Spinal cord (tissue), 10 donors: ENCODE results near the gene LRRTM4. TPM values are rescaled to one million over a fixed set of nuclear protein-coding genes. Genes with fewer than 3 reads are reported as not detected.
"Not testable (repeated sequence)": the region's sequence is repeated elsewhere in the genome, so short reads cannot be mapped to it uniquely, and the experiment has no call there.

Experiments used
- DNase-seq, 6 donors: peaks; one replicate each; pipeline versions ENCODE4 v3.0.0 to v3.0.0-alpha.2; 2013 to 2015; ENCODE audit warnings: low spot score in 6 of 6, low read depth in 4 of 6
- H3K27ac ChIP-seq: one replicate; pipeline ENCODE4 v1.5.1; 2013; ENCODE audit warnings: low read depth, low read length, control low read depth
- H3K27me3 ChIP-seq: one replicate; pipeline ENCODE4 v1.6.1; 2013; ENCODE audit warnings: low read length; ENCODE audit not compliant: control insufficient read depth, insufficient read depth
- H3K36me3 ChIP-seq: one replicate; pipeline ENCODE4 v1.6.1; 2013; ENCODE audit warnings: low read length; ENCODE audit not compliant: control insufficient read depth, insufficient read depth
- H3K4me1 ChIP-seq: one replicate; pipeline ENCODE4 v1.6.1; 2013; ENCODE audit warnings: low read length; ENCODE audit not compliant: control insufficient read depth, insufficient read depth
- H3K4me3 ChIP-seq: one replicate; pipeline ENCODE4 v1.5.1; 2013; ENCODE audit warnings: low read depth, low read length, control low read depth
- H3K9me3 ChIP-seq: one replicate; pipeline ENCODE4 v1.6.1; 2013; ENCODE audit warnings: low read length; ENCODE audit not compliant: control insufficient read depth, insufficient read depth
- WGBS: methylation state at CpG from one replicate; pipeline ENCODE4 v1.1.5; 2013; ENCODE audit warnings: missing lambda C conversion rate; ENCODE audit not compliant: insufficient coverage; 5-methylcytosine and 5-hydroxymethylcytosine counted together
- polyA plus RNA-seq, 2 donors: library from polyadenylated mRNA; unstranded; fragments of 120-200 nt; gene quantifications; one replicate each; pipeline ENCODE4 v1.2.1, GENCODE V29; 2013; ENCODE audit not compliant: insufficient read length in 2 of 2
- total RNA-seq, 2 donors: library from RNA; depleted of rRNA in 1 of 2; stranded (reverse); fragments of 120-200 nt in 1 of 2; fragments of >200 nt in 1 of 2; gene quantifications; one replicate each; pipeline versions ENCODE4 v1.2.3 to v1.2.4, GENCODE V29; 2013 to 2014
- donor health status: healthy.

Gene LRRTM4
- total and polyA plus RNA-seq, 4 donors: 12.6 to 30.4 (median 14.8) TPM

DNA sequence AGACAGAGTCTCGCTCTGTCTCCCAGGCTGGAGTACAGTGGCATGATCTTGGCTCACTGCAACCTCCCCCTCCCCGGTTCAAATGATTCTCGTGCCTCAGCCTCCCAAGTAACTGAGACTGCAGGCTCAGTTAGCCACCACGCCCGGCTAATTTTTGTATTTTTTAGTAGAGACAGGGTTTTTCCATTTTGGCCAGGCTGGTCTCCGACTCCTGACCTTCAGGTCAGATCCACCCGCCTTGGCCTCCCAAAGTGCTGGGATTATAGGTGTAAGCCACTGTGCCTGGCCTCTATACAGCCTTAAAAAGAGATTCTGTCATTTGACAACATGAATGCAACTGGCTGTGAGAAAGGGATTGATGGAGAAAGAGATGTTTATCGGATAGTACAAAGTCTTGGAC lies 426.7 kb downstream of the LRRTM4 start:
- WGBS: 60% methylated on average over 1 of the region's 8 CpGs

GRCh38 chr2:77095096-77095495 lies 427.1 kb downstream of the LRRTM4 start:
- no peaks in the 10 kb centered on the region for H3K9me3 ChIP-seq
- H3K4me1 ChIP-seq: no peaks in the 10 kb centered on the region
- no peaks in the 10 kb centered on the region for H3K36me3 ChIP-seq
- H3K27ac ChIP-seq: no peak overlapping the region
- H3K27me3 ChIP-seq: no peaks in the 10 kb centered on the region
- no CpG with 5 or more reads among the region's 1 CpG for WGBS
- DNase-seq: no peak
- no peak overlapping the region for H3K4me3 ChIP-seq

More for the DNA sequence above, 426.7 kb downstream of the LRRTM4 start:
- H3K36me3 ChIP-seq, H3K4me1 ChIP-seq, H3K4me3 ChIP-seq, H3K9me3 ChIP-seq, H3K27ac ChIP-seq, H3K27me3 ChIP-seq, DNase-seq: not testable (repeated sequence)

GRCh38 chr2:77088424-77088823 lies 433.8 kb downstream of the LRRTM4 start:
- H3K27me3 ChIP-seq, H3K4me3 ChIP-seq, H3K27ac ChIP-seq, H3K9me3 ChIP-seq, H3K36me3 ChIP-seq, DNase-seq, H3K4me1 ChIP-seq: not testable (repeated sequence)
- 52% methylated on average over 6 of the region's 13 CpGs for WGBS

DNA sequence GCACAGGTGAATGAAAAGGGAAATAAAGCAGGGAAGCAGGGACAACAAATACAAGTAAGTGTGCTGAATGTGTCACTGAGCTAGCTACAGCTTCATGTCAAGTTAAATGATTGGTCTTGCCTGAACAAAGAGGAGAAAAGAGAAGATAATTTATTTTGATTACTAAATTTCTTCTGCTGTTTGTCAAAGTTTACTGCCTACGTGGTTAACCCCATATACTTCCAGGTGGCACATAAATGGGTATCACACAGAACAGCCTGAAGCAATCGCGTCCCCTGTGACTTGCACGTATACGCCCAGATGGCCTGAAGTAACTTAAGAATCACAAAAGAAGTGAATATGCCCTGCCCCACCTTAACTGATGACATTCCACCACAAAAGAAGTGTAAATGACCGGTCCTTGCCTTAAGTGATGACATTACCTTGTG lies 434.2 kb downstream of the LRRTM4 start:
- 66% methylated on average over 4 of the region's 6 CpGs for WGBS
- H3K27ac ChIP-seq: no peak overlapping the region
- no peaks in the 10 kb centered on the region for H3K36me3 ChIP-seq
- no peaks in the 10 kb centered on the region for H3K9me3 ChIP-seq
- no peaks in the 10 kb centered on the region for H3K4me1 ChIP-seq
- no peak overlapping the region for H3K4me3 ChIP-seq
- H3K27me3 ChIP-seq: no peaks in the 10 kb centered on the region
- no peak for DNase-seq

DNA sequence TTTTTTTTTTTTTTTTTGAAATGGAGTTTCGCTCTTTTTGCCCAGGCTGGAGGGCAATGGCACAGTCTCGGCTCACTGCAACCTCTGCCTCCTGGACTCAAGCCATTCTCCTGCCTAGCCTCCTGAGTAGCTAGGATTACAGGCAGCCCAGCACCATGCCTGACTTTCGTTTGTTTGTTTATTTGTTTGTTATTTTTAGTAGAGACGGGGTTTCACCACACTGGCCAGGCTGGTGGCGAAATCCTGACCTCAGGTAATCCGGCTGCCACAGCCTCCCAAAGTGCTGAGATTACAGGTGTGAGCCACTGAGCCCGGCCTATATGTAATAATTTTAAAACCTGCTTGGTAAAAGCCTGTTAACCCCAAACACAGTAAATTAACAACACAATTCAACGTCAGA lies 435.7 kb downstream of the LRRTM4 start:
- no peak for DNase-seq
- Histone ChIP-seq H3K9me3 (no peaks in the 10 kb centered on the region), H3K27me3 (no peaks in the 10 kb centered on the region), H3K27ac (no peak overlapping the region), H3K4me1 (no peaks in the 10 kb centered on the region), H3K36me3 (no peaks in the 10 kb centered on the region), H3K4me3 (no peak overlapping the region)
- 93% methylated on average over 2 of the region's 8 CpGs for WGBS

DNA sequence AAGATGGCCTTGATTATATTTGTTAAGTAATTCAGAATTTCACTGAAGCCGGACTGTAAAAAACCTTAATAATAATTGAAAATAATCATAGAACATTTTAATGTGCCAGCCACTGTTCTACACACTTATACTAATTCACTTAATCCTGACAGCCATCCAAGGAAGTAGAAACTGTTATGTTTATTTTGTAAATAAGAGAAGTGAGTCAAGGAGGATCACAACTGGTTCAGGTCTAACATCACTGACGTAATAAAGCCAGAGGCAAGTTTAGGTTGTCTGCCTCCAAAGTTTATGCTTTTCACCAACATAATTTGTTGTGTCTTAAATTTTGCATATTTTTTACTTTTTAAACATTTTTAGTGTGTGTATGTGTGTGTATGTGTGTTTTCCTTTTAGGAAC lies 436.1 kb downstream of the LRRTM4 start:
- no peaks in the 10 kb centered on the region for H3K4me1 ChIP-seq
- no peaks in the 10 kb centered on the region for H3K9me3 ChIP-seq
- no peak overlapping the region for H3K27ac ChIP-seq
- WGBS: no CpG with 5 or more reads among the region's 2 CpGs
- H3K4me3 ChIP-seq: no peak overlapping the region
- H3K27me3 ChIP-seq: no peaks in the 10 kb centered on the region
- H3K36me3 ChIP-seq: no peaks in the 10 kb centered on the region
- no peak for DNase-seq

GRCh38 chr2:77085561-77085960 lies 436.6 kb downstream of the LRRTM4 start:
- Histone ChIP-seq H3K4me3 (no peak overlapping the region), H3K27me3 (no peaks in the 10 kb centered on the region), H3K4me1 (no peaks in the 10 kb centered on the region), H3K9me3 (no peaks in the 10 kb centered on the region), H3K27ac (no peak overlapping the region), H3K36me3 (no peaks in the 10 kb centered on the region)
- no peak for DNase-seq
- WGBS: no CpG with 5 or more reads among the region's 3 CpGs

DNA sequence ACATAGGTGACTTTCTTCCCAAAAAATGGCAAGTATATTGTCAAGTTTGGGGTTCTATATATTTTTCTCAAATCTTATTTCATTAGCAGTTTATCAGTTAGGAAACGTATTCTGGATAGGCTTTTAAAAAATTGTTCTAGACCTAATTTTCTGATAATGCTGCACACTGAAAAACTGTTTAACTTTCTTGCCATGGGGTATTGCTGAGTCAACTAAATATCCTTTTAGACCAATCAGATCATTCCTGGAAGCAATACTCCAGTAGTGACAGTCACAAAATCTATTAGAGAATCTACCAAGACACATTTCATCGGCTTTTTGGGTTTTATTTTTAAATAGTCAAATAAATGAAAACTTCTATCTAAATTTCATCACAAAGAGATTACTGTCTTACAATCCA lies 440.6 kb downstream of the LRRTM4 start:
- no CpG with 5 or more reads among the region's 2 CpGs for WGBS
- Histone ChIP-seq H3K27ac (no peak overlapping the region), H3K4me3 (no peak overlapping the region), H3K36me3 (no peaks in the 10 kb centered on the region), H3K4me1 (no peaks in the 10 kb centered on the region), H3K27me3 (no peaks in the 10 kb centered on the region), H3K9me3 (no peaks in the 10 kb centered on the region)
- no peak for DNase-seq

DNA sequence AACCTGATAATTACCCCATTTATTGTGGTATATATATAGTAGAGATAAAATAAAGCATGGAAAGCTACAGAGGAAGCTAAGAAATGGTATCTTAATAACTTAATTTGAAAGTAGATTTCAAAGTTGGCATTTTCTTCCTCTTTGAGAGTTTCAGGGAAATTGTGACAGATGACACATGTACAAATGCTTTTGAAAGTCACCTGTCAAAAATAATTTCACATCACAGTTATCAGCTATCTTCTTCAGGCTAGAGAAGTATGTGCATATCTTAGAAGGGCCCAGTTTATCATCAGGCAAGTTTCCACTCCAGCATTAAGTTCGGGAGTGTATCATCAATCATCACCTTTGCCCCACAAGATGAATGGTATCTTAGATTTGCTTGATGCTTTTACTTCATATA lies 457.9 kb downstream of the LRRTM4 start:
- H3K36me3 ChIP-seq: no peaks in the 10 kb centered on the region
- H3K4me3 ChIP-seq: no peak overlapping the region
- no peaks in the 10 kb centered on the region for H3K27me3 ChIP-seq
- no peaks in the 10 kb centered on the region for H3K4me1 ChIP-seq
- no peaks in the 10 kb centered on the region for H3K9me3 ChIP-seq
- WGBS: no CpG with 5 or more reads among the region's 1 CpG
- DNase-seq: no peak
- no peak overlapping the region for H3K27ac ChIP-seq

DNA sequence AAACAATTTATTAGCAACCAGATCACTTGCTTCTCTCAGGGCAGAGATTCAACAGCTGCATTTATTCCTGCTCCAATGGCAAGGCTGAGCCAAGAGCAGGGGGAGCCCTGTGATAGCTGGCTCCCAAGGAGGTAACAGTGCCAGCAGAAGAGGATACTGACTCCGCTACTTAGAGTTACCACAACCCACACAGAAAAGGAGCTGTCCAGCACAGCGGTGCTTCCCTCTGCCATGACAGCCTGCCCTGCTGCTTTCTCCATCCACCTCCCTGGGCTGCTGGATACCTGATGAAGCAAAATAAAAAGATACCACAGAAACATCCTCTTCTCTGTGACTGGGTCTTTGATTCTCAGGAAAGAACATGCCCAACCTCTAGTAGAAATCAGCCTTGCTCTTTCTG lies 467.2 kb downstream of the LRRTM4 start:
- no peaks in the 10 kb centered on the region for H3K4me1 ChIP-seq
- 50% methylated on average over 2 of the region's 2 CpGs for WGBS
- no peak overlapping the region for H3K27ac ChIP-seq
- no peaks in the 10 kb centered on the region for H3K9me3 ChIP-seq
- H3K27me3 ChIP-seq: no peaks in the 10 kb centered on the region
- peak in 2 of 6 donors; percentile 11 to 43 for DNase-seq
- no peaks in the 10 kb centered on the region for H3K36me3 ChIP-seq
- H3K4me3 ChIP-seq: no peak overlapping the region
